Measurements from ENCODE around the gene ACAP3.

Gene ACAP3

GRCh38 chr1:1344655-1345361 lies 37.1 kb upstream of the ACAP3 start:
- peak; percentile 73 for ATAC-seq

GRCh38 chr1:1343811-1344421 lies 36.2 kb upstream of the ACAP3 start:
- ATAC-seq = no peak

GRCh38 chr1:1342584-1343115 lies 34.9 kb upstream of the ACAP3 start:
- no peak for ATAC-seq

- no peak for ATAC-seq
Measured at GRCh38 chr1:1342061-1342562, 34.4 kb upstream of the ACAP3 start.

GRCh38 chr1:1341549-1342021 lies 33.9 kb upstream of the ACAP3 start:
- no peak for ATAC-seq

GRCh38 chr1:1340791-1341548 lies 33.2 kb upstream of the ACAP3 start:
- ATAC-seq = no peak

GRCh38 chr1:1340185-1340584 lies 32.5 kb upstream of the ACAP3 start:
- no peak for ATAC-seq

- no peak for ATAC-seq
Measured at GRCh38 chr1:1338278-1338677, 30.5 kb upstream of the ACAP3 start.

GRCh38 chr1:1337793-1338147 lies 30.0 kb upstream of the ACAP3 start:
- ATAC-seq = peak; percentile 46 to 59

- ATAC-seq = no peak
Measured at GRCh38 chr1:1336931-1337792, 29.4 kb upstream of the ACAP3 start.

- no peak for ATAC-seq
Measured at GRCh38 chr1:1336446-1336845, 28.7 kb upstream of the ACAP3 start.

- ATAC-seq = no peak
Measured at GRCh38 chr1:1335792-1336248, 28.1 kb upstream of the ACAP3 start.

- no peak for ATAC-seq
Measured at GRCh38 chr1:1335283-1335682, 27.6 kb upstream of the ACAP3 start.

- ATAC-seq = no peak
Measured at GRCh38 chr1:1334835-1335234, 27.1 kb upstream of the ACAP3 start.

- no peak for ATAC-seq
Measured at GRCh38 chr1:1333551-1334241, 26.0 kb upstream of the ACAP3 start.

- ATAC-seq = no peak
Measured at GRCh38 chr1:1332774-1333480, 25.2 kb upstream of the ACAP3 start.

GRCh38 chr1:1332031-1332755 lies 24.5 kb upstream of the ACAP3 start:
- no peak for ATAC-seq

GRCh38 chr1:1331068-1331965 lies 23.6 kb upstream of the ACAP3 start, which contains the start of gene TAS1R3:
Gene TAS1R3 (plus strand): TSS chr1:1331280. CDS start chr1:1331346, 66 bp downstream.
- no peak for ATAC-seq

All from activated CD4-positive, CD25-positive, alpha-beta regulatory T cell treated with anti-CD3 and anti-CD28 coated beads, Interleukin-2, amount 50 U/mL, for 24 hours (primary cell).